GM10248 (cell line): ENCODE measurements around the gene SSX2IP.

Experiments used
- CTCF ChIA-PET: fragments of 300-600 bp; sonication (Branson Sonifier 250); formaldehyde crosslinking; extraction: SDS; loops from one replicate; lab custom pipeline; 2021; ENCODE audit warnings: antibody characterized with exemption; lab: Yijun Ruan, JAX
- POLR2A ChIA-PET: fragments of 350-650 bp; sonication (Branson Sonifier 250); formaldehyde crosslinking; extraction: SDS; loops from one replicate; lab custom pipeline; 2020; ENCODE audit warnings: antibody characterized with exemption; lab: Yijun Ruan, JAX
- DNase-seq: peaks from one replicate; pipeline ENCODE4 v3.0.0; 2012; ENCODE audit errors: extremely low spot score
- CTCF ChIP-seq: IDR thresholded peaks from 2 replicates; pipeline ENCODE4 v1.5.1; 2012; ENCODE audit warnings: mild to moderate bottlenecking, low read depth; ENCODE audit errors: extremely low read depth, missing control alignments, control extremely low read depth

SSX2IP gene

GRCh38 chr1:84686223-84686622, 4.0 kb downstream of the SSX2IP start:
- no peak for DNase-seq
- TF ChIP-seq CTCF = no peak
- CTCF ChIA-PET = interaction anchor here (1.0 to 1.4 kb wide), 2 partner anchors 13 to 17 kb away, joined by 3 to 4 read pairs; no protein-coding TSS in a partner anchor
- POLR2A ChIA-PET = no interaction called here

GRCh38 chr1:84683508-84683907, 6.8 kb downstream of the SSX2IP start:
- CTCF ChIA-PET = interaction anchor here (1.2 to 2.4 kb wide), 2 partner anchors 9 to 10 kb away, joined by 3 to 8 read pairs; no protein-coding TSS in a partner anchor
- no peak for TF ChIP-seq CTCF
- DNase-seq = no peak
- POLR2A ChIA-PET = no interaction called here

DNA sequence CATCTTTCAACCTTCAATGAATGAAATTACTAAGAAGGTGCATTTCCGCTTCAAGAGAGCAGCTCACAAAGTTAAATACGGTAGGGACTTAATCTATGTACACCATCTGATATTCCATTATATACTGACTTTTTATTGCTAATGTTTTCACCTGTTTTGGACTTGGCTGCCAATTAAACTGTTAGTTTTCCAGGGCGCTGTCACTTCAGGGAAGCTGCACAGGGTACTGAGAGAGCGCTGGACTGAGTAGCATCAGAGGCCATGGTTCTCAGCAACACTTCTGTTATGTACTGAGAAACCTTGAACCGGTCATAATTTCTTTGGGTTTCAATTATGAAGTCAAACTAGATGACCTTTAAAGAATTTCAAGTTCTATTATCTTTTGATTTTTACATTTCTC, 8.2 kb downstream of the SSX2IP start:
- no peak for TF ChIP-seq CTCF
- no peak for DNase-seq
- ChIA-PET CTCF (interaction anchor here (3.6 kb wide), 1 partner anchor 18 kb away, joined by 10 read pairs; no protein-coding TSS in a partner anchor), POLR2A (no interaction called here)

DNA sequence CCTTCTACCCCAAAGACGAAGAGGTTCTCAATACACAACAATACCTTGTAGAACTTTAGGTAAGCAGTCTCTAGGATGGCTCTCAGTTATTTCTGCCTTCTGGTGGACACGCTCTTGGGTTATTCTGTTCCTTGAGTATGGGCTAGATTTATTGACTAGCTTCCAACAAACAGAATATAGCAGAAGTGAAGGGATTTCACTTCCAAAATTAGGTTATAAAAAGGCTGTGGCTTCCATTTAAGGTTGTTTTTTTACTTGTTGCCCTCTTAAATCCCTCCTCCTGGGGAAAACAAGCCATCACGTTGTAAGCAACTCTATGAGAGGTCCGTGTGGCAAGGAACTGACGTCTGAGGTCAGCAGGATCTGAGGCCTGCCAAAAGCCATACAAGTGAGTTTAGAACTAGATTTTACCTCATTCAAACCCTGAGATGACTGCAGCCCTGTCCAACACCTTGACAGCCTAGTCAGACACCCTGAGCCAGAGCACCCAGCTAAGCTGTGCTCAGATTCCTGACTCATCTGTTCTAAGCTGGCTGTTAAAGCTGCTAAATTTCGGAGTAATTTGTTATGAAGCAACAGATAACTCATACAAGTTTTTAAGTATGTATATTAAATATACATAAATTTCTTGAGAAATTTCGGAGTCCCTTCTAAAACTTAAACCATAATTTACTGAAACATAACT, 12.7 kb downstream of the SSX2IP start:
- CTCF ChIA-PET = interaction anchor here (0.7 to 3.1 kb wide), 4 partner anchors 9 to 14 kb away, joined by 3 to 13 read pairs (median 6); no protein-coding TSS in a partner anchor
- TF ChIP-seq CTCF = no peak
- DNase-seq = no peak
- POLR2A ChIA-PET = no interaction called here

GRCh38 chr1:84675631-84676030, 14.6 kb downstream of the SSX2IP start:
- TF ChIP-seq CTCF = no peak
- ChIA-PET CTCF (interaction anchor here (1.5 to 2.6 kb wide), 4 partner anchors 9 to 77 kb away, joined by 3 to 9 read pairs (median 6); no protein-coding TSS in a partner anchor), POLR2A (no interaction called here)
- no peak for DNase-seq

DNA sequence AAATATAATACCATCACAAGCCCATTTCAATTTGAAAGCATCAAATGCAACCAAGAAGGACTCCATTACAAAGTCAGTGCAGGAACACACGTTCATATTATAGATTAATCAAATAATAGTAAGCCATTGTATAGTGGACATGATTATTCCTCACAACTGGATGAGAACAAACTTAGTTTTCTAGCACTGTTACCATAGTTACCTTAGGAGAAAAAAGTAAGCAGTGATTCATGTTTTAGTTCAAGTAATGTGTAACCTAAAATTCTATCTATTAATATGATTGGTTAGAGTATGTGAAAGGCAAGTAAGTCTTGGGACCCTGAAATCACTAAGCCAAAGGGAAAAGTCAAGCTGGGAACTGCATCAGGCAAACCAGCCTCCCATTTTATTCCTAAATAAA, 15.2 kb downstream of the SSX2IP start:
- no peak for DNase-seq
- CTCF ChIA-PET = interaction anchor here (1.0 to 2.5 kb wide), 4 partner anchors 9 to 243 kb away, joined by 3 to 8 read pairs (median 3); no protein-coding TSS in a partner anchor
- TF ChIP-seq CTCF = no peak
- POLR2A ChIA-PET = no interaction called here
